Breast epithelium (tissue), 3 donors: ENCODE data around the gene ADD1.

Experiments
- CTCF ChIP-seq, 3 donors: fragments of 450-650 bp; IDR thresholded peaks; one replicate each; pipeline ENCODE4 v1.5.1; 2016 to 2017; ENCODE audit warnings: antibody characterized with exemption in 3 of 3, mild to moderate bottlenecking in 3 of 3, moderate library complexity in 3 of 3
- POLR2A ChIP-seq: fragments of 450-650 bp; IDR thresholded peaks from one replicate; pipeline ENCODE4 v1.6.1; 2016; ENCODE audit warnings: antibody characterized with exemption, mild to moderate bottlenecking, moderate library complexity
- POLR2AphosphoS5 ChIP-seq, 3 donors: sonication (generic); formaldehyde crosslinking; IDR thresholded peaks; one replicate each; pipeline ENCODE4 v1.6.1; 2017; ENCODE audit warnings: antibody characterized with exemption in 3 of 3

GRCh38 chr4:2871911-2872310 lies 28.3 kb downstream of the ADD1 start:
- TF ChIP-seq CTCF (IDR thresholded peaks at IDR 0.05) (no peak), POLR2A (no peak), POLR2AphosphoS5 (IDR thresholded peaks at IDR 0.05) (no peak)
